Measurements from ENCODE around the gene TMA7.

Gene TMA7

GRCh38 chr3:48420561-48420960, 19.5 kb upstream of the TMA7 start:
- no peak for FAIRE-seq
- no peak for DNase-seq (ENCODE audit: insufficient read length, low spot score)
- TF ChIP-seq POLR2A (IDR thresholded peaks at IDR 0.05; ENCODE audit: low read depth, low read length) (no peak), TAF1 (IDR thresholded peaks at IDR 0.05; ENCODE audit: low read depth, low read length) (no peak), POU2F2 (IDR thresholded peaks at IDR 0.05; ENCODE audit: low read depth, low read length) (no peak), SPI1 (IDR thresholded peaks at IDR 0.05; ENCODE audit: low read depth, low read length) (no peak)

- FAIRE-seq: no peak
- no peak for DNase-seq (ENCODE audit: insufficient read length, low spot score)
- TF ChIP-seq POLR2AphosphoS5 (IDR thresholded peaks at IDR 0.05; ENCODE audit: low read depth, low read length) (no peak), POLR2A (IDR thresholded peaks at IDR 0.05; ENCODE audit: low read depth, low read length) (no peak), POU2F2 (IDR thresholded peaks at IDR 0.05; ENCODE audit: low read depth, low read length) (no peak), PAX5 (IDR thresholded peaks at IDR 0.05; ENCODE audit: insufficient read depth, low read length, severe bottlenecking) (no peak), TAF1 (IDR thresholded peaks at IDR 0.05; ENCODE audit: low read depth, low read length) (no peak), SPI1 (IDR thresholded peaks at IDR 0.05; ENCODE audit: low read depth, low read length) (no peak)
These were observed 17.8 kb upstream of the TMA7 start for GRCh38 chr3:48422272-48422671.

- DNase-seq (ENCODE audit: insufficient read length, low spot score) (no peak), FAIRE-seq (no peak)
- TF ChIP-seq SPI1 (IDR thresholded peaks at IDR 0.05; ENCODE audit: low read depth, low read length): no peak
- no peak for TF ChIP-seq PAX5 (IDR thresholded peaks at IDR 0.05; ENCODE audit: insufficient read depth, low read length, severe bottlenecking)
- no peak for TF ChIP-seq POLR2A (IDR thresholded peaks at IDR 0.05; ENCODE audit: low read depth, low read length)
- TF ChIP-seq TAF1 (IDR thresholded peaks at IDR 0.05; ENCODE audit: low read depth, low read length): no peak
- no peak for TF ChIP-seq POU2F2 (IDR thresholded peaks at IDR 0.05; ENCODE audit: low read depth, low read length)
- TF ChIP-seq POLR2AphosphoS5 (IDR thresholded peaks at IDR 0.05; ENCODE audit: low read depth, low read length): no peak
These were observed 17.4 kb upstream of the TMA7 start for GRCh38 chr3:48422681-48423080.

GRCh38 chr3:48423241-48423882, 16.7 kb upstream of the TMA7 start:
- TF ChIP-seq POLR2AphosphoS5 (IDR thresholded peaks at IDR 0.05; ENCODE audit: low read depth, low read length): no peak
- TF ChIP-seq POLR2A (IDR thresholded peaks at IDR 0.05; ENCODE audit: low read depth, low read length): no peak
- no peak for TF ChIP-seq TAF1 (IDR thresholded peaks at IDR 0.05; ENCODE audit: low read depth, low read length)
- no peak for TF ChIP-seq SPI1 (IDR thresholded peaks at IDR 0.05; ENCODE audit: low read depth, low read length)
- no peak for DNase-seq (ENCODE audit: insufficient read length, low spot score)
- FAIRE-seq: no peak

- DNase-seq (ENCODE audit: insufficient read length, low spot score) (no peak), FAIRE-seq (no peak)
- TF ChIP-seq PAX5 (IDR thresholded peaks at IDR 0.05; ENCODE audit: insufficient read depth, low read length, severe bottlenecking): no peak
- TF ChIP-seq SPI1 (IDR thresholded peaks at IDR 0.05; ENCODE audit: low read depth, low read length): no peak
- TF ChIP-seq POLR2A (IDR thresholded peaks at IDR 0.05; ENCODE audit: low read depth, low read length): no peak
- TF ChIP-seq POLR2AphosphoS5 (IDR thresholded peaks at IDR 0.05; ENCODE audit: low read depth, low read length): no peak
- TF ChIP-seq POU2F2 (IDR thresholded peaks at IDR 0.05; ENCODE audit: low read depth, low read length): no peak
- TF ChIP-seq TAF1 (IDR thresholded peaks at IDR 0.05; ENCODE audit: low read depth, low read length): no peak
These were observed 16.0 kb upstream of the TMA7 start for GRCh38 chr3:48423883-48424695.

GRCh38 chr3:48425281-48425812, 14.7 kb upstream of the TMA7 start:
- FAIRE-seq: no peak
- DNase-seq (ENCODE audit: insufficient read length, low spot score): no peak
- TF ChIP-seq SPI1 (IDR thresholded peaks at IDR 0.05; ENCODE audit: low read depth, low read length): no peak
- no peak for TF ChIP-seq PAX5 (IDR thresholded peaks at IDR 0.05; ENCODE audit: insufficient read depth, low read length, severe bottlenecking)
- TF ChIP-seq POLR2AphosphoS5 (IDR thresholded peaks at IDR 0.05; ENCODE audit: low read depth, low read length): no peak
- no peak for TF ChIP-seq POU2F2 (IDR thresholded peaks at IDR 0.05; ENCODE audit: low read depth, low read length)
- no peak for TF ChIP-seq POLR2A (IDR thresholded peaks at IDR 0.05; ENCODE audit: low read depth, low read length)

- no peak for FAIRE-seq
- DNase-seq (ENCODE audit: insufficient read length, low spot score): no peak
- TF ChIP-seq TAF1 (IDR thresholded peaks at IDR 0.05; ENCODE audit: low read depth, low read length) (no peak), POU2F2 (IDR thresholded peaks at IDR 0.05; ENCODE audit: low read depth, low read length) (no peak), POLR2AphosphoS5 (IDR thresholded peaks at IDR 0.05; ENCODE audit: low read depth, low read length) (no peak)
These were observed 13.6 kb upstream of the TMA7 start for GRCh38 chr3:48426401-48426909.

- FAIRE-seq: peak; percentile 56
- no peak for TF ChIP-seq POLR2A (IDR thresholded peaks at IDR 0.05; ENCODE audit: low read depth, low read length)
- no peak for TF ChIP-seq PAX5 (IDR thresholded peaks at IDR 0.05; ENCODE audit: insufficient read depth, low read length, severe bottlenecking)
- TF ChIP-seq POLR2AphosphoS5 (IDR thresholded peaks at IDR 0.05; ENCODE audit: low read depth, low read length): no peak
- no peak for TF ChIP-seq POU2F2 (IDR thresholded peaks at IDR 0.05; ENCODE audit: low read depth, low read length)
- no peak for DNase-seq (ENCODE audit: insufficient read length, low spot score)
These were observed 13.0 kb upstream of the TMA7 start for GRCh38 chr3:48426944-48427629.

- DNase-seq (ENCODE audit: insufficient read length, low spot score): no peak
- no peak for TF ChIP-seq POLR2AphosphoS5 (IDR thresholded peaks at IDR 0.05; ENCODE audit: low read depth, low read length)
- no peak for TF ChIP-seq TAF1 (IDR thresholded peaks at IDR 0.05; ENCODE audit: low read depth, low read length)
- no peak for TF ChIP-seq POU2F2 (IDR thresholded peaks at IDR 0.05; ENCODE audit: low read depth, low read length)
- TF ChIP-seq PAX5 (IDR thresholded peaks at IDR 0.05; ENCODE audit: insufficient read depth, low read length, severe bottlenecking): no peak
- no peak for TF ChIP-seq SPI1 (IDR thresholded peaks at IDR 0.05; ENCODE audit: low read depth, low read length)
- no peak for TF ChIP-seq POLR2A (IDR thresholded peaks at IDR 0.05; ENCODE audit: low read depth, low read length)
- FAIRE-seq: no peak
These were observed 12.5 kb upstream of the TMA7 start for GRCh38 chr3:48427630-48427962.
